C4-2B (cell line): Measurements from ENCODE around the gene HSPG2.

ENCODE experiments used
- ZFX ChIP-seq: fragments of 450-650 bp; IDR thresholded peaks from 2 replicates; pipeline ENCODE4 v1.6.1; 2017
- TF ChIP-seq, protein P1 (sequence below): fragments of 450-650 bp; conservative IDR thresholded peaks from 2 replicates; pipeline ENCODE4 v1.5.1; 2017; ENCODE audit warnings: mild to moderate bottlenecking

DNA sequence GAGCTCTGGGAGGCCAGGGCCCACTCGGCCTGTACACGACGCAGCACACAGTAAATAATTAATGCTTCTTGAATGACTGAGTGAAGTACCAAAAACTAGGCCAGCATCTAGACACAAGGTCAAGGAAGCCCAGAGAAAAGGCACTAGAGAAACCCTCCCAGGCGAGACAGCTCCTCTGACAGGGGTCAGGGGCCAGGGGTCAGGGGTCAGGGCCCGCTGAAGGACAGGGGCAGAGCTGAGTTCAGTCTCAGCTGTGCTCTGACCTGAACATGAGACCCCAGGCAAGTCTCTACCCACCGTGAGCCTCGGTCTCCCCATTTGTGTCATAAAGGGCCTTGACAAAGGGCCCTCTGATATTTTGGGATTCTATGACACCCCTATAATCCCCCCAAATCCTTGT lies 68.6 kb downstream of the HSPG2 start:
- TF ChIP-seq, protein P1, sequence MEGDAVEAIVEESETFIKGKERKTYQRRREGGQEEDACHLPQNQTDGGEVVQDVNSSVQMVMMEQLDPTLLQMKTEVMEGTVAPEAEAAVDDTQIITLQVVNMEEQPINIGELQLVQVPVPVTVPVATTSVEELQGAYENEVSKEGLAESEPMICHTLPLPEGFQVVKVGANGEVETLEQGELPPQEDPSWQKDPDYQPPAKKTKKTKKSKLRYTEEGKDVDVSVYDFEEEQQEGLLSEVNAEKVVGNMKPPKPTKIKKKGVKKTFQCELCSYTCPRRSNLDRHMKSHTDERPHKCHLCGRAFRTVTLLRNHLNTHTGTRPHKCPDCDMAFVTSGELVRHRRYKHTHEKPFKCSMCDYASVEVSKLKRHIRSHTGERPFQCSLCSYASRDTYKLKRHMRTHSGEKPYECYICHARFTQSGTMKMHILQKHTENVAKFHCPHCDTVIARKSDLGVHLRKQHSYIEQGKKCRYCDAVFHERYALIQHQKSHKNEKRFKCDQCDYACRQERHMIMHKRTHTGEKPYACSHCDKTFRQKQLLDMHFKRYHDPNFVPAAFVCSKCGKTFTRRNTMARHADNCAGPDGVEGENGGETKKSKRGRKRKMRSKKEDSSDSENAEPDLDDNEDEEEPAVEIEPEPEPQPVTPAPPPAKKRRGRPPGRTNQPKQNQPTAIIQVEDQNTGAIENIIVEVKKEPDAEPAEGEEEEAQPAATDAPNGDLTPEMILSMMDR: no peak
- no peak for TF ChIP-seq ZFX
